IMR-90 (cell line): Measurements from ENCODE around the gene MRPL45.
"Not testable (repeated sequence)": the region's sequence is repeated elsewhere in the genome, so short reads cannot be mapped to it uniquely, and the experiment has no call there.

Experiments
- BHLHE40 ChIP-seq: fragments of 150-350 bp; IDR thresholded peaks from 2 replicates; pipeline ENCODE4 v1.6.1; 2016; ENCODE audit warnings: mild to moderate bottlenecking, low read depth, low read length
- CEBPB ChIP-seq: IDR thresholded peaks from 2 replicates; pipeline ENCODE4 v1.6.1; 2012; ENCODE audit warnings: low read depth, low read length, improper control_type of control experiment
- MAFK ChIP-seq: IDR thresholded peaks from 2 replicates; pipeline ENCODE4 v1.6.1; 2012; ENCODE audit warnings: low read depth, low read length, improper control_type of control experiment
- POLR2A ChIP-seq: IDR thresholded peaks from 2 replicates; pipeline ENCODE4 v1.6.1; 2012; ENCODE audit warnings: mild to moderate bottlenecking, low read depth, low read length
- SMC3 ChIP-seq: fragments of 150-350 bp; IDR thresholded peaks from 2 replicates; pipeline ENCODE4 v1.6.1; 2016; ENCODE audit warnings: low read depth, mild to moderate bottlenecking, antibody characterized with exemption, low read length, moderate library complexity
- TF ChIP-seq, protein P1 (sequence below): conservative IDR thresholded peaks from 2 replicates; pipeline ENCODE4 v1.5.1; 2012; ENCODE audit warnings: mild to moderate bottlenecking, low read depth, low read length, improper control_type of control experiment
- TF ChIP-seq, protein P2 (sequence below): fragments of 150-350 bp; IDR thresholded peaks from 2 replicates; pipeline ENCODE4 v1.6.1; 2017; ENCODE audit warnings: mild to moderate bottlenecking, antibody characterized with exemption, low read length, low read depth

DNA sequence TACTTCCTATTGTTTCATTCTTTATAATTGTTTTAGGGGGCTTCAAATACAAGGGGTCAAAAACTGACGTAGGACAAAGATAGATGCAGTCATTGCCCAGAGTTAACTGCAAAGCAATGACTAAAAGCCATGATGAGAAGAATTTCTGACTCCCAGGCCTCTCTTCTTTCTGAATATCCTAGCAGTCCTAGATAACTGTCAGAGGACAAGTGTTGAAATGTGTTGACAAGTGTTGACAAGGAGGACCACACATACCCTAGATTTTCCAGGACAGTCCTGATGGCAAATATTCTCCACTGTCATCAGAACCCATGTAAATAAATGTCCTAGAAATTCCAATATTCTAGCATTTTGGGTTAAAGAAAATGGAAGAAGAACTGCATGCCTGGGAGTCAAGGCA is 27.9 kb upstream of the MRPL45 start:
- not testable (repeated sequence) for TF ChIP-seq POLR2A, CEBPB, BHLHE40, SMC3, MAFK
- TF ChIP-seq, protein P1, sequence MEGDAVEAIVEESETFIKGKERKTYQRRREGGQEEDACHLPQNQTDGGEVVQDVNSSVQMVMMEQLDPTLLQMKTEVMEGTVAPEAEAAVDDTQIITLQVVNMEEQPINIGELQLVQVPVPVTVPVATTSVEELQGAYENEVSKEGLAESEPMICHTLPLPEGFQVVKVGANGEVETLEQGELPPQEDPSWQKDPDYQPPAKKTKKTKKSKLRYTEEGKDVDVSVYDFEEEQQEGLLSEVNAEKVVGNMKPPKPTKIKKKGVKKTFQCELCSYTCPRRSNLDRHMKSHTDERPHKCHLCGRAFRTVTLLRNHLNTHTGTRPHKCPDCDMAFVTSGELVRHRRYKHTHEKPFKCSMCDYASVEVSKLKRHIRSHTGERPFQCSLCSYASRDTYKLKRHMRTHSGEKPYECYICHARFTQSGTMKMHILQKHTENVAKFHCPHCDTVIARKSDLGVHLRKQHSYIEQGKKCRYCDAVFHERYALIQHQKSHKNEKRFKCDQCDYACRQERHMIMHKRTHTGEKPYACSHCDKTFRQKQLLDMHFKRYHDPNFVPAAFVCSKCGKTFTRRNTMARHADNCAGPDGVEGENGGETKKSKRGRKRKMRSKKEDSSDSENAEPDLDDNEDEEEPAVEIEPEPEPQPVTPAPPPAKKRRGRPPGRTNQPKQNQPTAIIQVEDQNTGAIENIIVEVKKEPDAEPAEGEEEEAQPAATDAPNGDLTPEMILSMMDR: not testable (repeated sequence)
- TF ChIP-seq, protein P2, sequence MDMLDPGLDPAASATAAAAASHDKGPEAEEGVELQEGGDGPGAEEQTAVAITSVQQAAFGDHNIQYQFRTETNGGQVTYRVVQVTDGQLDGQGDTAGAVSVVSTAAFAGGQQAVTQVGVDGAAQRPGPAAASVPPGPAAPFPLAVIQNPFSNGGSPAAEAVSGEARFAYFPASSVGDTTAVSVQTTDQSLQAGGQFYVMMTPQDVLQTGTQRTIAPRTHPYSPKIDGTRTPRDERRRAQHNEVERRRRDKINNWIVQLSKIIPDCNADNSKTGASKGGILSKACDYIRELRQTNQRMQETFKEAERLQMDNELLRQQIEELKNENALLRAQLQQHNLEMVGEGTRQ: not testable (repeated sequence)
